GM18499 (cell line): ENCODE data around the gene ATOX1.
A peak's percentile ranks its signal among the peaks of the same experiment; 100 is the strongest.
"Not testable (repeated sequence)": the region's sequence is repeated elsewhere in the genome, so short reads cannot be mapped to it uniquely, and the experiment has no call there.

ENCODE experiments used
- ATAC-seq: cut with Tn5 transposase; IDR thresholded peaks from one replicate; pipeline ENCODE4 v1.9.1; 2021; ENCODE audit warnings: moderate number of reproducible peaks; ENCODE audit not compliant: insufficient read depth, unreplicated experiment

Gene ATOX1

GRCh38 chr5:151735646-151736045 lies 22.8 kb downstream of the ATOX1 start:
- ATAC-seq: no peak

GRCh38 chr5:151734064-151734408 lies 24.4 kb downstream of the ATOX1 start:
- ATAC-seq: no peak

DNA sequence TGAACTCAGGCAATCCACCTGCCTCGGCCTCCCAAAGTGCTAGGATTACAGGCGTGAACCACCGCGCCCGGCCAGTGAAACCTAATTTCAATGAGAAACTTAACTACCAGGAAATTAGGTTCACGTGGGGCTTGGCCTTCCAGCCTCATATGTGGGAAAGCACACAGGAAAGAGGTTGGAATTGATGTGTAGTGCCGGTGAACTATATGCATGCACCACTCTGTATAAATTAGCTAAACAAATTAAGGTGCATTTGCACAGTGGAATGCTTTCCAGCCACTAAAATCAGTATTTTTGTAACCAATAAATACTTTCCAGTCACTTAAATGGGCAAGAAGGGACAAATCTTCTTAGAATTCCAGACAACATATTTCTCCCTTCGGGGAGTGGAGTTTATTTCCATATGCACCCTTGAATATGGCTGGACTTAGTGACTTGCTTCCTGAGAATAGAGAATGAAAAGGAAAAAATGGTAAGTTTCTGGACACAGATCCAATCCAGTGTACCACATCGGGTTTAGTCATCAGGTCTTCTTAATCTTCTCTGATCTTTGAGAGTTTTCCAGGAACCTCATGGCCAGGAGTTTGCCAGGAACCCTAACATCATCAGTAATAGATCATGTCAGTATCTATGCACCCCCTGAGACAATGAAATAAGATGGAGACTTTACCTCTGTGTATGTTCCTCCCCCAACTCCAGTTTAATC lies 24.9 kb downstream of the ATOX1 start:
- no peak for ATAC-seq

DNA sequence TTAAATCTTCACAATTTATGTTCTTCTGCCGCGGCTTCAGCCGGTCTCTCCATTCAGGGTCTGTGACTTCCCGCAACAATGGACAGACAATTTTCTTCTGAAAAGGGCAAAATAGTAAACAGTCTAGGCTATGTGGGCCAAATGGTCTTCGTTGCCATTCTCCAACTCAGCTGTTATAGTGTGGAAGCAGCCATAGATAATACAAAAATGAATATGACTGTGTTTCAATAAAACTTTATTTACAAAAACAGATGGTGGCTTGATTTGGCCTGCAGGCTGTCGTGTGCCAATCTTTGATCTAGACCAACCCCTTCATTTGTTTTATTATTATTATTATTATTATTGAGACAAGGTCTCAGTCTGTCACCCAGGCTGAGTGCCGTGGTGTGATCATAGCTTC lies 28.1 kb downstream of the ATOX1 start:
- ATAC-seq: no peak

GRCh38 chr5:151729597-151729996 lies 28.8 kb downstream of the ATOX1 start:
- ATAC-seq: not testable (repeated sequence)

DNA sequence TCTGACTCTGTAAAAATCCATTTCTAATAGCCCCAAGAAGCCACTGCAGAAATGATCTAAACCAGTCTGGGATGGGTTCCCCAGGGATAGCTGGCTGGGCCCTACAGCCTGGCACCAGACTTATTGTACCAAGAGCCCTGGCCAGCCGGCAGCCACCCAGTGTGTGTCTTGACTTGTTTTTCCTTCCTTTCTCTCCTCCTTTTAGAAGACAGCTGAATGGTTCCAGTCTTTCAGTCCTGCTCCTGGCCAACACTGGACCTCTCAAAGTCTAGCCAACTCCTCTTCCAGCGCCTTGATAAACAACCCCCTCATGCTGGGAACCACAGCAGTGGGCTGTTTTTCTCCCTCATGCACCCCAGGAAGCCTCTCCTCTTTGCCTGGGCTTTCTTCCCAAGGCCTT lies 34.1 kb downstream of the ATOX1 start:
- ATAC-seq: no peak

- ATAC-seq: no peak
Observed at GRCh38 chr5:151722546-151722945, 35.9 kb downstream of the ATOX1 start.

DNA sequence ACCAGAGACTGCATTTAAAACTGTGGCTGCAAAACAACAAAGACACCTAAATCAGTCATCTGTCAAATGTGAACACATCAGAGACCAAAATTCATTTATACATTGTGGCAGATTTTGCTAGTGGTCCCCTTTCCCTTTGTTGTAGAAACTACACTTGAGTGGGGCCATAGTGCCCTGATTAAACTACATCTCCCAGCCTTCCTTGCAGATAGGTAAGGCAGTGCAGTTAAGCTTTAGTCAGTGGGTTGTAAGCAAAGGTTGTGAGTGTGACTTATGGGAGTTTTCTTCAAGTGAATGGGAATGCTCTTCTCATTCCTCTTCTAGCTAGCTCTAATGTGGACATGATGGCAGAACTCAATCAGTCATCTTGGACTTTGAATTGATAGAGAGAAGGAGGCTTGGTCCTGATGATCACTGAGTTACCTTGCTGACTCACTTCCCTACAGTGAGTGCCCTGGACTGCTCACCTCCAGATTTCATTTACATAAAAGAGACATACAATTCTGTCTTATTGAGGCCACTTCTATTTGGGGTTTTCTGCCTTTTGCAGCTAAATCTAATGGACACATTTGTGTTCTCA lies 36.5 kb downstream of the ATOX1 start:
- no peak for ATAC-seq

DNA sequence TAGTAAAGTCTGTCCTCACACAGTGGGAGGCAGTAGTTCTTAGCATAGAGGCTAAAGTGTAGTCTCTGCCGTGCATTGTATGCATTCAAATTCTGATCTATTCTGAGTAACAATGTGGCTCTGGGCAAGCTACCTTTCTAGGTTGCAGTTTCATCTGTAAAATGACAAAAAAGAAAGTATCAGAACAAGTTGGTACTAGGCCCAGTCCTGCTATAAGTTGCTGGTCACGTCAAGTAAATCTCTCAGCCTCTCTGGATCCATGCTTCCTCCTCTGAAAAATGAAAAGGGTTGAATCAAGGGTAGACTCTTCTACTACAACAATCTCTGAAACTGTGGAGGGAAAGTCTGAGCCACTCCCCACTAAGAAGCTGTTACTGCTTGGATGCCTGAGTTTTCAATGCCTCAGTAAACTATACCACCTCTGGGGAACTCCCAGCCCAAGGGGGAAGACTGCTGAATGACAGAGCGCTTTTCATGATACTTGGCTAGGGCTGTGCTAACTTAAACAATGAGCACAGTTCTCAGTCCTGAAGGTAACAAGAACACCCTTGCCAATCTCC lies 37.3 kb downstream of the ATOX1 start:
- ATAC-seq: peak; percentile 65

GRCh38 chr5:151720215-151720614 lies 38.2 kb downstream of the ATOX1 start:
- no peak for ATAC-seq

- no peak for ATAC-seq
Observed at GRCh38 chr5:151719228-151720000, 39.0 kb downstream of the ATOX1 start.

GRCh38 chr5:151718646-151719045 lies 39.8 kb downstream of the ATOX1 start:
- no peak for ATAC-seq

DNA sequence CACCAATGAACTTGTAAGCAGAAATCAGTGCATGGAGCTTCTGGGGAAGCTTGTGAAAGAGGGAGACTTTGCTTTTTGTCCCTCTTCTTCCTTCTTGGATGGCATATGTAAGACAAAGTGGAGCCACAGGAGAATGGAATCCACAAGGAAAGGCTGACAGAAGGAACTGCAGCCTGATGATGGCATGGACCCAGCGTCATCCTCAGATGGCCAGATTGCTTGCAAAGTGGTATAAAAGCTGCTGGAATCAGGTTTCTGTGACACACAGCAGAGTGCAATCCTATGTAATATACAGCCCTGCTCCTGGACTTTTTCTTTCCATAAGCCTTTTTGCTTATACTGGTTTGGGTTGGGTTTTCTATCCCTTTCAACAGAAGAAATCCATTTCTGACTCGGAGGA lies 40.3 kb downstream of the ATOX1 start:
- ATAC-seq: no peak

GRCh38 chr5:151717416-151717815 lies 41.0 kb downstream of the ATOX1 start:
- ATAC-seq: no peak

DNA sequence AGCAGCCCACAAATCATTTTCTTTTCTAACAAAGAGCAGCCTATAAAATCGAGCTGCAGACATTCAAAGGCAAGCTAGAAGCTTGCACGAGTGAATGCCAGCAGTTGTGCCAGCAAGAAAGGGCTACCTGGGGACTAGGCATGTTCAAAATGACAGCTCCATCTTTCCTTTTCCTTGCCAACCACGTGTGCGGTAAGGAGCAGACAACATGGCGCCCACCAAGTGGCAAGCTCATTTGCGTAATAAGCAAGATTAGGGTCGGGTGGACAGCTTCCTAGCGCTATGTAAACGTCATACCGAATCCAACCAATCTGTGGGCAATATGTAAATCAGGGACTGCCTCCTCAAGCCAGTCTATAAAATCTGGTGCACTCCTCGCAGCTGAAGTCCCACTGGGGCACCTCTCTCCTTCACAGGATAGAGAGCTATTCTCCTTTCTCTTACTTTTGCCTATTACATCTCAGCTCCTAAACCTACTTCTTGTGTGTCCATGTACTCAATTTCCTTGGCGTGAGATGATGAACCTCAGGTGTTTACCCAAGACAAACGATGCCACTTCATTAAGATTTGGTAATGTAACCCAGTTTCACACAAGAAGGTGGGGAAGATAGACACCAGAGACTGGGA lies 49.2 kb downstream of the ATOX1 start:
- no peak for ATAC-seq

GRCh38 chr5:151708126-151708525 lies 50.3 kb downstream of the ATOX1 start:
- ATAC-seq: no peak

DNA sequence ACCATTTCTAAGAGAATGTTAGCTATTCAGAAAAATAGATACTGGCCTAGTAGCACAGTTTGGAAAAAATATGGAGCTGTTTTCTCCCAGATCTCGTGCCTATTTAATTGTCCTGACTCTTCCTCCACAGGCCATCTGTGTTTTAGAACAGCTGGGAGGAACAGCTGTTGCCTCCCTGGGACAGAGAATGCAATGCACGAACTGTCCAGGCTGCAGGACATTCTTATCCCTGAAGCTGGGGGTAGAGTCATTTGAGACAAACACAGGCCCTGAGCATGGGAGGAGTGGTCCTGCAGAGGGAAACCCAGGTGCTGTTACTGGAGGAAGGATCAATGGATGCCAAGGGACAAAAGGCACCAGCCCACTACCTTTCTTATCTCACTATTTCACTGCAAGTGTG lies 50.9 kb downstream of the ATOX1 start:
- ATAC-seq: no peak

DNA sequence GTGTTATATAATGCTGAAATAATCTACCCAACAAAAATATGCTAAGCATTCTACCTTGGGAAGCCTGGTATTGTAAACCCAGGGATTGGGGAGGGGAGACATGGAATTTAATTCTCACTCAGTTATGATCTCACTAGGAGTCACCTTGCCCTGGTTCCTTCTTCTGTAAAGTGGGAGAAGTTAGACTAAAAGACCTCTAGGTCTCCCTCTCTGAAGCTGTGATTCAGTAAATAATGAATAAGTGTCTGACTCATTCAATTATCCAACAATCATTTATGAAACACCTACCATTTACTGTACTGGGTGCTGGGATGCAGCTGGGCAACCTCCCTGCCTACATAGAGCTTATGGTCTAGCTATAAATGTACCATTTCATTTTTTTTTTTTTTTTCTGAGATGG lies 51.5 kb downstream of the ATOX1 start:
- no peak for ATAC-seq

DNA sequence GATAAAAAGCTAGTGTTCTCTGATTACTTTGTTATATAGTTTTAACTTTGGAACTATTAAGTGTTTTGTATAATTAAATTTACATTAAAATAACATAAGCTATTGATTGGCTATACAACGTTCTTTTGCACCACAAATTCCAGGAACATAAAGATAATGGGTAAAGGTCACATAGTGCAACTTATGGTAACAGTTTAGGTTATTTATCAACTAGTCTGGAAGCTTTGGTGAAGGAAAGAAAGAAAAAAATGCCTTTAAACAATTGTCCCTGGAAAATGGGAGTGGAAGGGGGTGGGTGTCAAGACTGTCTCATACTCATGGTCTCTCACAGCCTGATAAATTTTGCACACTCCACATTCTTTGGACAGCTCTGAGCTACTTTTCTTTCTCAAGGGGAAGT lies 54.7 kb downstream of the ATOX1 start:
- ATAC-seq: no peak

DNA sequence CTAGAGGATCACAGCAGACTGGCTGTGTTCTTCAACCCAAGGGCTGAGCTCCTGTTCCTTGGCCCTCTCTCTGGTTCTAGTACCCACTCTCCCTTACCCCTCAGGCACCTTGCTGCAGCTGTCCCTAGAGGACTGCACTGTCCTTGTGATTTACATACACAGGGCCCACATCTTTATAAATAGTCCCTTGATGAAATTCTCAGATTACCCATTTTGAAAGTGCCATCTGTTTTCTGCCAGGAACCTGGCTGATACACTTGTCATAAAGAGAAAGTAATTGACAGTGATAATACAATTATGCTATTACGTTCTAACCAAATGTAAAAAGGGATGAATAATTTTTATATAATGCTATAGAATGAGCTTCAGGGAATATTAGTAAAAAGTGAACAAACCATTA lies 55.2 kb downstream of the ATOX1 start:
- peak; percentile 81 for ATAC-seq

DNA sequence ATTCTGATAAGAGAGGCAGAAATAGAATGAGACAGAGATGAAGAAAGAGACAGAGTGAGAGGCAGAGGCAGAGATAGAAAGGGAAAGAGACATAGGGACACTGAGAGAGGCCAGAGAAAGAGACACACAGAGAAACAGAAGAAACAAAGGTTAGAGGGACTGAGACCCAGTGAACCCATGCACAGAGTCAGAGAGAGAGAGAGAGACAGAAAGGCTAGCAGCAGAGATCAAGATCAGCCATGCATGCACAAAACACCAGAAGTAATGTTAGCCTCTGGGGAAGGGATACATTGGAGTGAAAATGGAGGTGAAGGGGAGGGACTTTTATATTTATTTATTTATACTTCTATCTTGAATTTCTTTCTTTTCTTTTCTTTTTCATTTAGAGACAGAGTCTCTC lies 57.6 kb downstream of the ATOX1 start:
- no peak for ATAC-seq
